Keratinocyte (primary cell): ENCODE data around the gene CPEB3. TPM values are rescaled to one million over a fixed set of nuclear protein-coding genes. Genes with fewer than 3 reads are reported as not detected.

Source experiments
- DNase-seq: peaks from one replicate; pipeline ENCODE4 v3.0.0-alpha.2; 2011; ENCODE audit warnings: low read depth, missing footprints, low spot score
- FAIRE-seq: peaks from 2 replicates; lab custom pipeline; 2011; peaks lifted over from hg19 to GRCh38; lab: Jason Lieb, UNC
- H2AFZ ChIP-seq: 2 replicates; pipeline ENCODE4 v1.6.0; 2012; ENCODE audit warnings: low read length, control low read depth, inconsistent platforms; ENCODE audit not compliant: control insufficient read depth
- H3K27ac ChIP-seq: 2 replicates; pipeline ENCODE4 v1.5.1; 2011; ENCODE audit warnings: low read length; ENCODE audit not compliant: control insufficient read depth, insufficient read depth
- H3K27me3 ChIP-seq: 3 replicates; pipeline ENCODE4 v1.6.0; 2011; ENCODE audit warnings: low read length; ENCODE audit not compliant: control insufficient read depth, insufficient read depth; ENCODE audit errors: extremely low read depth
- H3K36me3 ChIP-seq, 2 experiments: 2 replicates in 1 of 2; 3 replicates in 1 of 2; pipeline ENCODE4 v1.5.1; 2011; ENCODE audit warnings: low read length in 2 of 2, mild to moderate bottlenecking in 1 of 2; ENCODE audit not compliant: control insufficient read depth in 2 of 2, insufficient read depth in 2 of 2; ENCODE audit errors: extremely low read depth in 1 of 2
- H3K4me1 ChIP-seq: 3 replicates; pipeline ENCODE4 v1.5.1; 2011; ENCODE audit warnings: low read length; ENCODE audit not compliant: control insufficient read depth, insufficient read depth; ENCODE audit errors: extremely low read depth
- H3K4me2 ChIP-seq: 3 replicates; pipeline ENCODE4 v1.6.0; 2011; ENCODE audit warnings: low read depth, low read length; ENCODE audit not compliant: control insufficient read depth, insufficient read depth; ENCODE audit errors: extremely low read depth
- H3K4me3 ChIP-seq, 3 experiments: fragments of 200-600 bp in 1 of 3; sonication (generic) in 1 of 3; 2 replicates in 2 of 3; 3 replicates in 1 of 3; pipeline ENCODE4 v1.5.1; 2011 to 2016; ENCODE audit warnings: low read length in 3 of 3, mild to moderate bottlenecking in 3 of 3, control low read depth in 2 of 3, inconsistent platforms in 1 of 3, low read depth in 1 of 3, mixed read lengths in 1 of 3, mixed run types in 1 of 3, moderate library complexity in 1 of 3; ENCODE audit not compliant: control insufficient read depth in 2 of 3, insufficient read depth in 2 of 3; ENCODE audit errors: extremely low read depth in 1 of 3
- H3K79me2 ChIP-seq: 2 replicates; pipeline ENCODE4 v1.6.0; 2012; ENCODE audit warnings: low read length; ENCODE audit not compliant: control insufficient read depth, insufficient read depth
- H3K9ac ChIP-seq: 3 replicates; pipeline ENCODE4 v1.6.0; 2011; ENCODE audit warnings: low read length; ENCODE audit not compliant: control insufficient read depth, insufficient read depth; ENCODE audit errors: extremely low read depth
- H3K9me1 ChIP-seq: 3 replicates; pipeline ENCODE4 v1.6.0; 2011; ENCODE audit warnings: low read length; ENCODE audit not compliant: control insufficient read depth, insufficient read depth; ENCODE audit errors: extremely low read depth
- H3K9me3 ChIP-seq: 2 replicates; pipeline ENCODE4 v1.5.1; 2012; ENCODE audit warnings: low read depth, low read length; ENCODE audit not compliant: control insufficient read depth
- H4K20me1 ChIP-seq: 3 replicates; pipeline ENCODE4 v1.6.0; 2011; ENCODE audit warnings: low read length; ENCODE audit not compliant: control insufficient read depth, insufficient read depth; ENCODE audit errors: extremely low read depth
- EZH2 ChIP-seq: IDR thresholded peaks from one replicate; pipeline ENCODE4 v1.6.1; 2012; ENCODE audit warnings: inconsistent platforms, mild to moderate bottlenecking, low read length, moderate library complexity
- dilution Hi-C: fragments of 300-500 bp; cut with MboI; formaldehyde crosslinking; loops from one replicate; pipeline ENCODE4 v1.7.0; 2020; ENCODE audit warnings: low sequenced_read_pairs; ENCODE audit not compliant: extremely low pct_ligation_motif_present
- polyA plus RNA-seq, 5 experiments: library from polyadenylated mRNA; depleted of rRNA in 3 of 5; stranded (reverse) in 3 of 5; stranded (forward) in 1 of 5; unstranded in 1 of 5; fragments of >200 nt; gene quantifications; 1 replicate in 1 of 5; 2 replicates in 3 of 5; 3 replicates in 1 of 5; pipeline versions ENCODE4 v1.2.1 to v1.2.3, GENCODE V29; 2011 to 2012; ENCODE audit warnings: missing spikeins in 2 of 5, low read depth in 1 of 5, low replicate concordance in 1 of 5
- TF ChIP-seq, protein P1 (sequence below), 3 experiments: IDR thresholded peaks in 1 of 3; conservative IDR thresholded peaks in 1 of 3; optimal IDR thresholded peaks in 1 of 3; 2 replicates in 2 of 3; 3 replicates in 1 of 3; pipeline versions ENCODE3 to v1.5.1; 2011; ENCODE audit warnings: low read length in 3 of 3, mild to moderate bottlenecking in 3 of 3, moderate library complexity in 2 of 3, control low read depth in 1 of 3, inconsistent platforms in 1 of 3; ENCODE audit not compliant: insufficient read depth in 2 of 3; ENCODE audit errors: extremely low read depth in 1 of 3

CPEB3 gene
- polyA plus RNA-seq, 1 donor (not counting 4 experiments of a cell fraction or from before 2014, with no cell fraction given), result 0.47 TPM

DNA sequence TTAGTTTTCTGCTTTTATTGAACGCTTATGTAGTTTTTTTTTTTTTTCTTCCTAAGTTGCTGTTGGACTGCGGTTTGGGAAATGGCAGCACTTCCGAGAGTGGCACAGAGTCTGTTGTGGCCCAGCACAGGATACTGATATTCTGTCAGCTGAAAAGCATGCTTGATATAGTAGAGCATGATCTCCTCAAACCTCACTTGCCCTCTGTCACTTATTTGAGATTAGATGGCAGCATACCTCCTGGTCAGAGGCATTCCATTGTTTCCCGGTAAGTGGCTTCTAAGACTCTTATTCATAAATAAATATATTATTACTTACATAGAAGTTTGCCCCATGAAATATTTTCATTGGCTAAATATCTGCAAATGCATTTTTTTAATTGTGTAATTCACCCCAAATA, 266.2 kb downstream of the CPEB3 start:
- no peaks in the 10 kb centered on the region for H3K27me3 ChIP-seq
- no peak for DNase-seq
- H3K9me1 ChIP-seq, result no peaks in the 10 kb centered on the region
- H3K9ac ChIP-seq, result no peak overlapping the region
- H3K36me3 ChIP-seq, result peaks cover 16 to 23% of the 10 kb centered on the region in 2 experiments
- no peak overlapping the region for H3K4me3 ChIP-seq
- no peak overlapping the region for H3K27ac ChIP-seq
- no peaks in the 10 kb centered on the region for H3K4me1 ChIP-seq
- dilution Hi-C loops, result no loop called here
- TF ChIP-seq, protein P1, sequence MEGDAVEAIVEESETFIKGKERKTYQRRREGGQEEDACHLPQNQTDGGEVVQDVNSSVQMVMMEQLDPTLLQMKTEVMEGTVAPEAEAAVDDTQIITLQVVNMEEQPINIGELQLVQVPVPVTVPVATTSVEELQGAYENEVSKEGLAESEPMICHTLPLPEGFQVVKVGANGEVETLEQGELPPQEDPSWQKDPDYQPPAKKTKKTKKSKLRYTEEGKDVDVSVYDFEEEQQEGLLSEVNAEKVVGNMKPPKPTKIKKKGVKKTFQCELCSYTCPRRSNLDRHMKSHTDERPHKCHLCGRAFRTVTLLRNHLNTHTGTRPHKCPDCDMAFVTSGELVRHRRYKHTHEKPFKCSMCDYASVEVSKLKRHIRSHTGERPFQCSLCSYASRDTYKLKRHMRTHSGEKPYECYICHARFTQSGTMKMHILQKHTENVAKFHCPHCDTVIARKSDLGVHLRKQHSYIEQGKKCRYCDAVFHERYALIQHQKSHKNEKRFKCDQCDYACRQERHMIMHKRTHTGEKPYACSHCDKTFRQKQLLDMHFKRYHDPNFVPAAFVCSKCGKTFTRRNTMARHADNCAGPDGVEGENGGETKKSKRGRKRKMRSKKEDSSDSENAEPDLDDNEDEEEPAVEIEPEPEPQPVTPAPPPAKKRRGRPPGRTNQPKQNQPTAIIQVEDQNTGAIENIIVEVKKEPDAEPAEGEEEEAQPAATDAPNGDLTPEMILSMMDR (optimal IDR thresholded peaks at IDR 0.05 in 1 of 3, IDR thresholded peaks at IDR 0.05 in 1 of 3, conservative IDR thresholded peaks at IDR 0.05 in 1 of 3; ENCODE audit: extremely low read depth in 1 of 3, insufficient read depth in 2 of 3, low read length in 3 of 3), result no peak
- no peak for TF ChIP-seq EZH2
- no peak overlapping the region for H3K4me2 ChIP-seq
- no peaks in the 10 kb centered on the region for H3K9me3 ChIP-seq
- H2AFZ ChIP-seq, result no peak overlapping the region
- H4K20me1 ChIP-seq, result no peaks in the 10 kb centered on the region
- FAIRE-seq, result no peak
- no peaks in the 10 kb centered on the region for H3K79me2 ChIP-seq

GRCh38 chr10:92014620-92015019, 276.3 kb downstream of the CPEB3 start:
- no peak overlapping the region for H3K4me3 ChIP-seq
- H3K4me2 ChIP-seq, result no peak overlapping the region
- TF ChIP-seq, protein P1 (optimal IDR thresholded peaks at IDR 0.05 in 1 of 3, IDR thresholded peaks at IDR 0.05 in 1 of 3, conservative IDR thresholded peaks at IDR 0.05 in 1 of 3; ENCODE audit: extremely low read depth in 1 of 3, insufficient read depth in 2 of 3, low read length in 3 of 3), result no peak
- TF ChIP-seq EZH2, result no peak
- no peaks in the 10 kb centered on the region for H4K20me1 ChIP-seq
- no peaks in the 10 kb centered on the region for H3K9me3 ChIP-seq
- no peaks in the 10 kb centered on the region for H3K4me1 ChIP-seq
- DNase-seq, result no peak
- H3K9me1 ChIP-seq, result no peaks in the 10 kb centered on the region
- H2AFZ ChIP-seq, result no peak overlapping the region
- no peak for FAIRE-seq
- H3K27ac ChIP-seq, result no peak overlapping the region
- H3K27me3 ChIP-seq, result no peaks in the 10 kb centered on the region
- peaks cover 6 to 12% of the 10 kb centered on the region in 2 experiments for H3K36me3 ChIP-seq
- dilution Hi-C loops, result no loop called here
- no peak overlapping the region for H3K9ac ChIP-seq
- no peaks in the 10 kb centered on the region for H3K79me2 ChIP-seq
